ENCODE results near the gene MT1A.

DNA sequence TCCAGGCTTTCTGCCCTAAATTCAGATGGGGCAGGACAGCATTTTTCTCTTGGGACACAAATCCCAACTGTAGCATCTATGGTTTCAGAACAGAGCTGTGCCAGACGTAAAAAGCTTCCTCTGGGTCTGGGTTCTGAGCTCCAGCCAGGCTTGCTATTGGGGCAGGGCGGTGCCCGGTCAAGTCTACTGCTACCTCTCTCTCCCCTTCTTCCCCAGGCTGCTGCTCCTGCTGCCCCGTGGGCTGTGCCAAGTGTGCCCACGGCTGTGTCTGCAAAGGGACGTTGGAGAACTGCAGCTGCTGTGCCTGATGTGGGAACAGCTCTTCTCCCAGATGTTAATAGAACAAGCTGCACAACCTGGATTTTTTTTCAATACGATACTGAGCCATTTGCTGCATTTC lies 4.9 kb upstream of the MT1A start:
- TF ChIP-seq, protein P1, sequence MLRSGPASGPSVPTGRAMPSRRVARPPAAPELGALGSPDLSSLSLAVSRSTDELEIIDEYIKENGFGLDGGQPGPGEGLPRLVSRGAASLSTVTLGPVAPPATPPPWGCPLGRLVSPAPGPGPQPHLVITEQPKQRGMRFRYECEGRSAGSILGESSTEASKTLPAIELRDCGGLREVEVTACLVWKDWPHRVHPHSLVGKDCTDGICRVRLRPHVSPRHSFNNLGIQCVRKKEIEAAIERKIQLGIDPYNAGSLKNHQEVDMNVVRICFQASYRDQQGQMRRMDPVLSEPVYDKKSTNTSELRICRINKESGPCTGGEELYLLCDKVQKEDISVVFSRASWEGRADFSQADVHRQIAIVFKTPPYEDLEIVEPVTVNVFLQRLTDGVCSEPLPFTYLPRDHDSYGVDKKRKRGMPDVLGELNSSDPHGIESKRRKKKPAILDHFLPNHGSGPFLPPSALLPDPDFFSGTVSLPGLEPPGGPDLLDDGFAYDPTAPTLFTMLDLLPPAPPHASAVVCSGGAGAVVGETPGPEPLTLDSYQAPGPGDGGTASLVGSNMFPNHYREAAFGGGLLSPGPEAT (IDR thresholded peaks at IDR 0.05; ENCODE audit: low read depth), result no peak
- TF ChIP-seq ZNF384 (IDR thresholded peaks at IDR 0.05; ENCODE audit: borderline replicate concordance, low read depth, low read length) (no peak), MTA2 (IDR thresholded peaks at IDR 0.05; ENCODE audit: low read depth) (no peak), EZH2 (IDR thresholded peaks at IDR 0.05; ENCODE audit: borderline replicate concordance, control insufficient read depth, low read depth, low read length) (no peak), HCFC1 (IDR thresholded peaks at IDR 0.05; ENCODE audit: low read length) (no peak), CEBPB (IDR thresholded peaks at IDR 0.05; ENCODE audit: borderline replicate concordance in 1 of 2, low read depth in 2 of 2, low read length in 2 of 2) (no peak), DPF2 (IDR thresholded peaks at IDR 0.05) (no peak), CREB1 (IDR thresholded peaks at IDR 0.05; ENCODE audit: low read depth) (no peak), NFIC (IDR thresholded peaks at IDR 0.05; ENCODE audit: low read depth, low read length) (no peak)
- TF ChIP-seq, protein P2, sequence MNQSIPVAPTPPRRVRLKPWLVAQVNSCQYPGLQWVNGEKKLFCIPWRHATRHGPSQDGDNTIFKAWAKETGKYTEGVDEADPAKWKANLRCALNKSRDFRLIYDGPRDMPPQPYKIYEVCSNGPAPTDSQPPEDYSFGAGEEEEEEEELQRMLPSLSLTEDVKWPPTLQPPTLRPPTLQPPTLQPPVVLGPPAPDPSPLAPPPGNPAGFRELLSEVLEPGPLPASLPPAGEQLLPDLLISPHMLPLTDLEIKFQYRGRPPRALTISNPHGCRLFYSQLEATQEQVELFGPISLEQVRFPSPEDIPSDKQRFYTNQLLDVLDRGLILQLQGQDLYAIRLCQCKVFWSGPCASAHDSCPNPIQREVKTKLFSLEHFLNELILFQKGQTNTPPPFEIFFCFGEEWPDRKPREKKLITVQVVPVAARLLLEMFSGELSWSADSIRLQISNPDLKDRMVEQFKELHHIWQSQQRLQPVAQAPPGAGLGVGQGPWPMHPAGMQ (IDR thresholded peaks at IDR 0.05; ENCODE audit: borderline replicate concordance), result no peak
- TF ChIP-seq, protein P3, sequence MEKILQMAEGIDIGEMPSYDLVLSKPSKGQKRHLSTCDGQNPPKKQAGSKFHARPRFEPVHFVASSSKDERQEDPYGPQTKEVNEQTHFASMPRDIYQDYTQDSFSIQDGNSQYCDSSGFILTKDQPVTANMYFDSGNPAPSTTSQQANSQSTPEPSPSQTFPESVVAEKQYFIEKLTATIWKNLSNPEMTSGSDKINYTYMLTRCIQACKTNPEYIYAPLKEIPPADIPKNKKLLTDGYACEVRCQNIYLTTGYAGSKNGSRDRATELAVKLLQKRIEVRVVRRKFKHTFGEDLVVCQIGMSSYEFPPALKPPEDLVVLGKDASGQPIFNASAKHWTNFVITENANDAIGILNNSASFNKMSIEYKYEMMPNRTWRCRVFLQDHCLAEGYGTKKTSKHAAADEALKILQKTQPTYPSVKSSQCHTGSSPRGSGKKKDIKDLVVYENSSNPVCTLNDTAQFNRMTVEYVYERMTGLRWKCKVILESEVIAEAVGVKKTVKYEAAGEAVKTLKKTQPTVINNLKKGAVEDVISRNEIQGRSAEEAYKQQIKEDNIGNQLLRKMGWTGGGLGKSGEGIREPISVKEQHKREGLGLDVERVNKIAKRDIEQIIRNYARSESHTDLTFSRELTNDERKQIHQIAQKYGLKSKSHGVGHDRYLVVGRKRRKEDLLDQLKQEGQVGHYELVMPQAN (conservative IDR thresholded peaks at IDR 0.05), result no peak

Measured in GM12878 (cell line).